ENCODE data around the gene OR5P2. TPM values are rescaled to one million over a fixed set of nuclear protein-coding genes. Genes with fewer than 3 reads are reported as not detected.
"Not testable (repeated sequence)": the region's sequence is repeated elsewhere in the genome, so short reads cannot be mapped to it uniquely, and the experiment has no call there.

OR5P2 gene
- not detected for polyA plus RNA-seq (2012; ENCODE audit: low read depth, missing spikeins)

- FAIRE-seq (no peak), DNase-seq (ENCODE audit: insufficient read length, low spot score) (no peak)
- TF ChIP-seq PAX5 (IDR thresholded peaks at IDR 0.05; ENCODE audit: insufficient read depth, low read length, severe bottlenecking) (no peak), SPI1 (IDR thresholded peaks at IDR 0.05; ENCODE audit: low read depth, low read length) (no peak), POU2F2 (IDR thresholded peaks at IDR 0.05; ENCODE audit: low read depth, low read length) (no peak), POLR2AphosphoS5 (IDR thresholded peaks at IDR 0.05; ENCODE audit: low read depth, low read length) (no peak), TAF1 (IDR thresholded peaks at IDR 0.05; ENCODE audit: low read depth, low read length) (no peak), POLR2A (IDR thresholded peaks at IDR 0.05; ENCODE audit: low read depth, low read length) (no peak)
These were observed at the start of gene OR5P2 for GRCh38 chr11:7796842-7797241. TSS of gene OR5P2 (minus strand) at chr11:7796942. CDS start at chr11:7796942, 0 bp downstream.

GRCh38 chr11:7846003-7846402 is 49.3 kb upstream of the OR5P2 start:
- no peak for TF ChIP-seq SPI1 (IDR thresholded peaks at IDR 0.05; ENCODE audit: low read depth, low read length)
- TF ChIP-seq POLR2A (IDR thresholded peaks at IDR 0.05; ENCODE audit: low read depth, low read length), result no peak
- TF ChIP-seq POLR2AphosphoS5 (IDR thresholded peaks at IDR 0.05; ENCODE audit: low read depth, low read length), result no peak
- TF ChIP-seq TAF1 (IDR thresholded peaks at IDR 0.05; ENCODE audit: low read depth, low read length), result no peak
- no peak for TF ChIP-seq PAX5 (IDR thresholded peaks at IDR 0.05; ENCODE audit: insufficient read depth, low read length, severe bottlenecking)
- no peak for TF ChIP-seq POU2F2 (IDR thresholded peaks at IDR 0.05; ENCODE audit: low read depth, low read length)
- no peak for DNase-seq (ENCODE audit: insufficient read length, low spot score)
- no peak for FAIRE-seq

GRCh38 chr11:7844986-7845385 is 48.2 kb upstream of the OR5P2 start:
- DNase-seq (ENCODE audit: insufficient read length, low spot score) (no peak), FAIRE-seq (no peak)
- TF ChIP-seq PAX5 (IDR thresholded peaks at IDR 0.05; ENCODE audit: insufficient read depth, low read length, severe bottlenecking), result no peak
- TF ChIP-seq POU2F2 (IDR thresholded peaks at IDR 0.05; ENCODE audit: low read depth, low read length), result no peak
- no peak for TF ChIP-seq POLR2A (IDR thresholded peaks at IDR 0.05; ENCODE audit: low read depth, low read length)
- TF ChIP-seq SPI1 (IDR thresholded peaks at IDR 0.05; ENCODE audit: low read depth, low read length), result no peak
- TF ChIP-seq POLR2AphosphoS5 (IDR thresholded peaks at IDR 0.05; ENCODE audit: low read depth, low read length), result no peak

- FAIRE-seq (no peak), DNase-seq (ENCODE audit: insufficient read length, low spot score) (no peak)
- no peak for TF ChIP-seq PAX5 (IDR thresholded peaks at IDR 0.05; ENCODE audit: insufficient read depth, low read length, severe bottlenecking)
- no peak for TF ChIP-seq POLR2A (IDR thresholded peaks at IDR 0.05; ENCODE audit: low read depth, low read length)
These were observed 47.8 kb upstream of the OR5P2 start for GRCh38 chr11:7844521-7844920.

GRCh38 chr11:7840578-7840977 is 43.8 kb upstream of the OR5P2 start:
- no peak for FAIRE-seq
- TF ChIP-seq POLR2A (IDR thresholded peaks at IDR 0.05; ENCODE audit: low read depth, low read length) (no peak), POLR2AphosphoS5 (IDR thresholded peaks at IDR 0.05; ENCODE audit: low read depth, low read length) (no peak), PAX5 (IDR thresholded peaks at IDR 0.05; ENCODE audit: insufficient read depth, low read length, severe bottlenecking) (no peak), SPI1 (IDR thresholded peaks at IDR 0.05; ENCODE audit: low read depth, low read length) (no peak), TAF1 (IDR thresholded peaks at IDR 0.05; ENCODE audit: low read depth, low read length) (no peak), POU2F2 (IDR thresholded peaks at IDR 0.05; ENCODE audit: low read depth, low read length) (no peak)
- no peak for DNase-seq (ENCODE audit: insufficient read length, low spot score)

- DNase-seq (ENCODE audit: insufficient read length, low spot score) (no peak), FAIRE-seq (no peak)
- TF ChIP-seq PAX5 (IDR thresholded peaks at IDR 0.05; ENCODE audit: insufficient read depth, low read length, severe bottlenecking) (no peak), SPI1 (IDR thresholded peaks at IDR 0.05; ENCODE audit: low read depth, low read length) (no peak), POU2F2 (IDR thresholded peaks at IDR 0.05; ENCODE audit: low read depth, low read length) (no peak), TAF1 (IDR thresholded peaks at IDR 0.05; ENCODE audit: low read depth, low read length) (no peak), POLR2AphosphoS5 (IDR thresholded peaks at IDR 0.05; ENCODE audit: low read depth, low read length) (no peak), POLR2A (IDR thresholded peaks at IDR 0.05; ENCODE audit: low read depth, low read length) (no peak)
These were observed 36.8 kb upstream of the OR5P2 start for GRCh38 chr11:7833527-7833926.

- DNase-seq (ENCODE audit: insufficient read length, low spot score) (no peak), FAIRE-seq (no peak)
- TF ChIP-seq TAF1 (IDR thresholded peaks at IDR 0.05; ENCODE audit: low read depth, low read length) (no peak), POLR2A (IDR thresholded peaks at IDR 0.05; ENCODE audit: low read depth, low read length) (no peak), POLR2AphosphoS5 (IDR thresholded peaks at IDR 0.05; ENCODE audit: low read depth, low read length) (no peak), SPI1 (IDR thresholded peaks at IDR 0.05; ENCODE audit: low read depth, low read length) (no peak), PAX5 (IDR thresholded peaks at IDR 0.05; ENCODE audit: insufficient read depth, low read length, severe bottlenecking) (no peak), POU2F2 (IDR thresholded peaks at IDR 0.05; ENCODE audit: low read depth, low read length) (no peak)
These were observed 34.0 kb upstream of the OR5P2 start, which contains the start of gene OR5P3 for GRCh38 chr11:7830740-7831139. TSS of gene OR5P3 (minus strand) at chr11:7830840.

- no peak for FAIRE-seq
- no peak for DNase-seq (ENCODE audit: insufficient read length, low spot score)
- TF ChIP-seq POLR2A (IDR thresholded peaks at IDR 0.05; ENCODE audit: low read depth, low read length), result no peak
- no peak for TF ChIP-seq POU2F2 (IDR thresholded peaks at IDR 0.05; ENCODE audit: low read depth, low read length)
- TF ChIP-seq PAX5 (IDR thresholded peaks at IDR 0.05; ENCODE audit: insufficient read depth, low read length, severe bottlenecking), result no peak
- TF ChIP-seq TAF1 (IDR thresholded peaks at IDR 0.05; ENCODE audit: low read depth, low read length), result no peak
- no peak for TF ChIP-seq POLR2AphosphoS5 (IDR thresholded peaks at IDR 0.05; ENCODE audit: low read depth, low read length)
- TF ChIP-seq SPI1 (IDR thresholded peaks at IDR 0.05; ENCODE audit: low read depth, low read length), result no peak
These were observed 29.6 kb upstream of the OR5P2 start for GRCh38 chr11:7826324-7826723.

- DNase-seq (ENCODE audit: insufficient read length, low spot score); FAIRE-seq: not testable (repeated sequence)
These were observed 23.7 kb upstream of the OR5P2 start for GRCh38 chr11:7820417-7820816.

- not testable (repeated sequence) for FAIRE-seq; DNase-seq (ENCODE audit: insufficient read length, low spot score)
These were observed 18.2 kb upstream of the OR5P2 start for GRCh38 chr11:7814897-7815296.

- DNase-seq (ENCODE audit: insufficient read length, low spot score); FAIRE-seq: not testable (repeated sequence)
These were observed 13.6 kb upstream of the OR5P2 start for GRCh38 chr11:7810301-7810700.
